ENCODE results near the gene SRRM3.
"Not testable (repeated sequence)": the region's sequence is repeated elsewhere in the genome, so short reads cannot be mapped to it uniquely, and the experiment has no call there.

The SRRM3 gene

DNA sequence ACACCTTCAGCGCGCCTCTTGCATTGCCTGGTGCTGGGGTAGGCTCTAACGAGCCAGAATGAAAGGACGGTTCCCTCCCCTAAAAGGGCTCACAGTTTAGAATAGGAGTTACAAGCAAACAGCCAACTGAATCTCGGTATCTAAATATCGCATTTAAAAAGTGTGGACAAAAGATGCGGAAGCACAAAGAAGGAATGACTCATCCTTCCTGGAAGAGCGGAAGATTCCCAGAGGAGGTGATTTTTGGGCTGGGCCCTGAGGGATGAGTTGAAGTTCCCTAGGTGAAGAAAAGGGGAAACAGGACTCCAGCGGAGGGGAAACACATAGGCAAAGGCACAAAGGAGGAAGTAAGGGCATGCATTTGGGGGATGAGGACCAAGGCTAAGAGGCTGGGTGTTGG lies 29.9 kb downstream of the SRRM3 start:
- no peak for DNase-seq

DNA sequence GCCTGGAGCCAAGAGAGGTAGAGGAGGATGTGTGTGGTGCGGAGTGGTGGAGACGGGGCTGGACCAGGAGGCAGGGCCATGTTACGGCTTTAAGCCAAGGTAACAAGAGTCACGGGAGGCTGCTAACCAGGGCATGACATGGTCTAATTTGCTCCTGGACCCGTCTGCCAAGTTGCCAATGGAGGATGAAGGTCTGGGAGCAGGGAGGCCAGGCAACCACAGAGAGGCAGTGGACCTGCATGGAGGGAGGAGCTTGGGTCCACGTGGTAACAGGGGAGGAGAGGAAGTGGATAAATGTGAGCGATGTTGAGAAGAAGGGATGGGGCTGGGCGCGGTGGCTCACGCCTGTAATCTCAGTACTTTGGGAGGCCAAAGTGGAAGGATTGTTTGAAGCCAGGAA lies 31.0 kb downstream of the SRRM3 start:
- no peak for DNase-seq

DNA sequence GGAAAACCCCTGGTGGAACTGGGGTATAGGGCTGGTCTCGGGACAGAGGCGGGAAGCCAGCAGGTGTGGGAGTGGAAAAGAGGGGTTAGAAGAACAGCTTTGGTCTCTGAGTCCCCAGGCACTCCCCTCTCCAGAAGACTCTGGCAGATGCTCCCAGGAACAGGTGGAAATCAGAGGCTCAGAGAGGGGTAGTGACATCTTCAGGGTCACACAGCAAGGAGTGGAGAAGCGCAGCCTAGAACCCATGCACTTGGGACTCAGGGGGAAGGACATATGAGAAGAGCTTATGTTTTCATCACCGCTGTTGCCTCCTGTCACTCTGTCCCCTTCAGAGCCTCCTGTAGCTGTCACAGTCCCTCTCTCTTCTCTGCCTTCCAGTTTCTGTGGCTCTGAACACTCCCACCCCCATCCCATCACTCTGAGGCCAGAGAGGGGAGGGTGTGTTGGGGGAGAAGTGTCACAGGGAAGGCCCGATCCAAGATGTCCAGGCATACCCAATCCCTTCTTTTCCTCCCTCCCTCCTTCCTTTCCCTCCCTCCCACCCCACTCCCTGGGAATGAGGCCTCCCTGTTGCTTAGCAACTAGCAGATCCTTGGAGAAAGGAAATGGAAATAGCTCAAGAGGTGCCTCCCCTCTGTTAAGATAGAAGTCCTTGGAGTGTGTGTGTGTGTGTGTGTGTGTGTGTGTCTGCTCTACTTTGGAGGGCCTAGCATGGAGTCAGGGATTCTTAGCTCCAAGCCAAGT lies 32.0 kb downstream of the SRRM3 start:
- DNase-seq, result no peak

DNA sequence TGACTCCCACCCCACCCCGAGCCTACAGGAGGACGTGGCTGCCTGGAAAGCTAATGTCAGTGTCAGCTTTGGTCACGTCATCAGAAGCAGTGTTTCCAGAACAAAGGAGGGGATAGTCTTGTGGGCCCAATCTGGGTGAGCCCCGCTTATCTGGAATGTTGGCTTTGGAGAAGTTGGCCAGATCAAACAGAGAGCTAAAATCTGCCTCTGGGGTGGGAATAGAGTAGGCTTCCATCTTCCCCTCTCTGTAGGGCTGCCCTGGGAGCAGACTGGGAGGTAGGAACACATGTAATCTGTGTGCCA lies 32.5 kb downstream of the SRRM3 start:
- no peak for DNase-seq

DNA sequence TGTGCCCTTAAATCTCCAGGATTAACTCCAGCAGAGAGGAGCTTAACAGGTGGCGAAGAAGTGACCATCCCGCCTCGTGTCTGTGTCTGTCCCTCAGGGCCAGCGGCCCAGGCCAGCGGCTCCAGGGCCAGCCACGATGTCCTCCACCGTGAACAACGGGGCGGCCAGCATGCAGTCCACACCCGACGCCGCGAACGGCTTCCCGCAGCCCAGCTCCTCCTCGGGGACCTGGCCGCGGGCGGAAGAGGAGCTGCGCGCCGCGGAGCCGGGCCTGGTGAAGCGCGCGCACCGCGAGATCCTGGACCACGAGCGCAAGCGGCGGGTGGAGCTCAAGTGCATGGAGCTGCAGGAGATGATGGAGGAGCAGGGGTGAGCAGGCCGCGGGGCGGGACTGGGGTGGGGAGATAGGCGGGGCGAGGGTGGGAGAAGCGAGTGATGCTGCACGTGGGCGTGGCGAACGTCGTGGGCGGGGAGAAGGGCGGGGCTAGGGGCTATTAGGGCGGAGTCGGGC lies 33.3 kb downstream of the SRRM3 start:
- DNase-seq, result peak; percentile 15 to 83 (median 62)

DNA sequence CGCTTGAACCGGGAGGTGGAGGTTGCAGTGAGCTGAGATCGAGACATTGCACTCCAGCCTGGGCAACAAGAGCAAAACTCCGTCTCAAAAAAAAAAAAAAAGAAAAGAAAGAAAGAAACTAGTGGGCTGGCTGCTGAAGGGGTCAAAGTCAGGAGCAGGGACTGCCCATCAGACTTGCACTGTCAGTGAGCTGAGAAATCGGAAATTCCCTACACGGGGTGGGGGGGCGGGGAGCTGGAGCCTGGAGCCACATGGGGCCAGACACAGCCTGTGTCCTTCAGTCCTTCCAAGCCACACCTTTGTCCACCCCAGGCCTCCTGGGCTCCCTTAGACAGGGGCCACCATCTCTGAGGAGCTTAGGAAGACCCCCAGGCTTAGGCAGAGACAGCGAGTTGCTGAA lies 34.5 kb downstream of the SRRM3 start:
- DNase-seq, result no peak

DNA sequence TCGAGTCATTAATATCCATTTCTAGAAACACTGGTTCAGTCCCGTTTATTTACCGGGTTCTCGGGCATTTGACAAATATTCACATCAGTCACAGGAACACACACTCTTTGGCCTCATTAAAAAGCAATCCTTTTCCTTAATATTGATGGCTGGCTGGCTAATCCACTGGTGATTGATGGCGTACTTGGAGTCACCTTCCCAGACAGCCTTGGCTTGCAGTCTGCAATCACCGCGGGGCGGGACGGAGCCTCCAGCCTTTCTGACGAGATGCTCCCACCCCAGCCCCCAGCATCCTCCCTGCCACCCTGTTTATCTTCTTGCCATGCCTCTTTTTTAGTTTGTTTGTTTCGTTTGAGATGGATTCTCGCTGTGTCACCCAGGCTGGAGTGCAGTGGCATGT lies 36.6 kb downstream of the SRRM3 start:
- no peak for DNase-seq

DNA sequence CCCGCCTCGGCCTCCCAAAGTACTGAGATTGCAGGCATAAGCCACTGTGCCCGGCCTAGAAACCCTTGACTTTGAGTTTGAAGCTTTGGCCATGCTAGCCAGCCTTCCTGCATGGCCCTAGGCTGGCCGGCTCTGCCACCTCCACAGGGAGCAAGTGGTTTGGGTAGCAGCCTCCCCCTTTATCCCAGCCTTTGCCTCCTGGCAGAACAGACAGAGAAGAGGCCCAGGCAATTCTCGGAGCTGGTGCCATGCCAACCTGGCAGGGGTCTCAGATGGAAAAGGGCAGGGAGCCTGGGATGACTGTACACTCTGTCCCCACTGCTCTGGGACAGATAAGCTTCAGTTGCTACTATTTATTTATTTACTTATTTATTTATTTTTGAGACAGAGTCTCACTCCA lies 39.4 kb downstream of the SRRM3 start:
- DNase-seq, result no peak

DNA sequence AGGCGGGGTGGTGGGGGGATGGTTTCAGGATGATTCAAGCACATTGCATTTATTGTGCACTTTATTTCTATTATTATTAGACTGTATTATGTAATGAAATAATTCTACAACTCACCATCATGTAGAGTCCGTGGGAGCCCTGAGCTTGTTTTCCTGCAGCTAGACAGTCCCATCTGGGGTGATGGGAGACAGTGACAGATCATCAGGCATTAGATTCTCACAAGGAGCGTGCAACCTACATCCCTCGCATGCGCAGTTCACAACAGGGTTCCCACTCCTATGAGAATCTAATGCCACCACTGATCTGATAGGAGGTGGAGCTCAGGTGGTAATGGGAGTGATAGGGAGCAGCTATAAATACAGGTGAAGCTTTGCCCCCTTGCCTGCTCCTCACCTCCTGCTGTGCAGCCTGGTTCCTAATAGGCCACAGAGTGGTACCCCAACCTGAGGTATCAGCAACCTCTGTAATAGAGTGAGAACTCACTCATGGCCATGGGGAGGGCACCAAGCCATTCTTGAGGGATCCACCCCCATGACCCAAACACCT lies 40.9 kb downstream of the SRRM3 start:
- DNase-seq, result not testable (repeated sequence)

DNA sequence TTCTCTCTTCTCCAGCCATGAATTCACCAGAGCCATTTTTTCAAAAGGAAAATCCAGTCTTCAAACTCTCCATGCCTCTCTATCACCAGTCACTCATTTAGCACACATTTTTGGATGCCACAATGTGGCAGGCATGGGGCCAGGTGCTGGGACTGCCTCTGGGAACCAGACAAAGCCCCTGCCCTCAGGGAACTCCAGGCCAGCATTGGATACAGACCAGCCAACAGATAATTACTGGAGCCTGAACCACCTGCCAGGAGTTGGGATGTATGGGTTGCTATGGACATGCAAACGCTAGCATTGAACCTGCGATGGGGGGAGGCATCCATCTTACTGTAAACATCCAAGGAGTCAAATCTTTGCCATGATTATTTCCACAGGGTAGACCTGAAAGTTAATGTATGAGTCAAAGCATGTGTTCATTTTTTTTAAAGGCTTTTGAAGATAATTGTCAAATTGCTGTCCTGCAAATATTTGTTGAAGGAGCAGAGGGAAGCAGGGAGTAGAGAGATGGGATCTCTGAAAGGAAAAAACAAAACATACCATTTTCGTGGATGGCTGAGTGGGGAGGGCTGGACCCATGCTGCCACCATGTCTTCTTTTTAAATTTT lies 43.2 kb downstream of the SRRM3 start:
- DNase-seq, result no peak

DNA sequence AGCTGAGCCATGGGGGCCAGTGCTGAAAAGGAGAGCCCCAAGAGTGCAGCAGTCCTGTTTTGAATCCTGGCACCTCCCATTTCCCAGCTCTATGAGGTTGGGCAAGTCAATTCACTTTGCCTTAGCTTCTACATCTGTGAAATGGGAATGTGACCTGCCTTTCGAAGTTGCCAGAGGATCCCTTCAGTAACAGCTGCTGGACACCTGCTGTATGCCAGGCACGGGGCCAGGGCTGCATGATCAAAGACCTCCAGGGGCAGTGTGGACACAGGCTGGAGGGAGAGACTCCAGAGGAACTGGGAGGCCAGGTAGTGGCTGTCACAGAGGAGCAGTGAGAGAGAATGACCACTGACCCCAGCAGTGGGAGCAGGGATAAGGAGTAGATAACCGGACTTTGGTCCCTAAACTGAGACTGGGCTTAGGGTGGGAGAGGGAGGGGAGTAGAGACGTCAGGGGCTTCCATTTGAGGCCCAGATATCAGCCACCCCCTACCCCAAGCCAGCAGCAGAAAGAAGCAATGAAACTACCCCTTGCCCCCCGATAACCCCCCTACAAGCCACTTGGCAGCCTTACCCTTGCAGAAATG lies 45.2 kb downstream of the SRRM3 start:
- no peak for DNase-seq

DNA sequence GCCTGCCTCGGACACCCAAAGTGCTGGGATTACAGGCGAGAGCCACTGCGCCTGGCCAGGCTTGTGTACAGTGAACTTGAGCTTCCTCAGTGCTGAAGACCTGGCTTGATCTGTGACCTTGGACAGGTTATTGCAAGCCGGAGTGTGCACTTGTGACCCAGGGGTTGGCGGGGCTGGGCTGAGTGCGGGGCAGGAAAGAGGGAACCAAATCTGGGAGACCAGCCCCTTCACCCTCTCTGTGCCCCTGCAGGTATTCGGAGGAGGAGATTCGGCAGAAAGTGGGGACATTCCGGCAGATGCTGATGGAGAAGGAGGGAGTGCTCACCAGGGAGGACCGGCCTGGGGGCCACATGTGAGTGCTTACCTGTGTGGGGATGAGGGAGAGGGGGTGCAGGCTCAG lies 46.2 kb downstream of the SRRM3 start:
- no peak for DNase-seq

DNA sequence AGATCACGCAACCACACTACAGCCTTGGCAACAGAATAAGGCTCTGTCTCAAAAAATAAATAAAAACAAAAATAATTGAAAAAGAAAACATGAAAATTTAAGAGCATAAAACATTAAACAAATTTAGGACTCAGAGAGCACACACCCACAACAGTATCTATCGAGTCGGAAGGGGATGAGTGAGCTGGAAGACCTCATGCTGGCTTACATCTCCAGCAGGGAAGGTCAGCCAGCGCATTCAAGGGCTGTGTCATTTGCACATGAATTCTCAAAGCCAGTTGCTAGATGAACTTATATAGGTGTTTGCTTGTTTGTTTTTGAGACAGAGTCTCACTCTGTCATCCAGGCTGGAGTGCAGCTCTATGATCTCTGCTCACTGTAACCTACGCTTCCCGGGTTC lies 50.3 kb downstream of the SRRM3 start:
- no peak for DNase-seq

DNA sequence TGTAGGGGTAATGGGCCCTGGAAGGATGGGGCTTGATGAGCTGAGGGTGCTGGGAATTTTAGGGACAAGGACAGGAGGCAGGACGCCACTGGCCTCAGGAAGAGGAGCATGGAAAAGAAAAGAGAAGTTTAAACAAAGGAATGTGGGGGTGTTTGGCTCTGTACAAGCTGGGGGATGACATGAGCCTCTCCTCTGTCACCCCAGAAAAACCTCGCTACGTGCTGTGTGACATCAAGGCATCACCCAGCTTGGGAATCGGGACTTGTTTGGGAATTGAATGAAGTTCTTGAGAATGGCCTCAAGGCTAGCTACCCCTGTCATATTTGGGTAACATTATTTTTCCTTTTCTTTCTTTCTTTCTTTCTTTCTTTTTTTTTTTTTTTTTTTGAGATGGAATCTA lies 53.1 kb downstream of the SRRM3 start:
- no peak for DNase-seq

DNA sequence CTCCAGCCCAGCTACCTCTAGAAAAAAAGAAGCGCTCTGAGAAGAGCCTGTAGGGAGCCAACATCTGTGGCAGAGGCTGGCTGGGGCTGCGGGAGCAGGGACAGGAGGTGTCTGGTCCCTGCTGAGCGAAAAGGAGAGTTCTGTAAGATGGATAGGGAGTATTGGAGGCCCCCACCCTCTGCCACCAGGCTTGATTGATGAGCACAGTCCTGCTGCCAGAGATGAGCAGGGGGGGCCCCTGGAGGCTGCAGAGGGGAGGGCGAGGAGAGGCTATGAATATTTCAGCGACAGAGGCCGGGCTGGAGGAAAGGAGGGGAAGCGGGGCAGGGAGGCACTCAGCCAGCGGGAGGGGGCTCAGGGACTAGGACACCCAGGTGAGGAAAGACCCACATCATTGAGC lies 56.3 kb downstream of the SRRM3 start:
- no peak for DNase-seq

DNA sequence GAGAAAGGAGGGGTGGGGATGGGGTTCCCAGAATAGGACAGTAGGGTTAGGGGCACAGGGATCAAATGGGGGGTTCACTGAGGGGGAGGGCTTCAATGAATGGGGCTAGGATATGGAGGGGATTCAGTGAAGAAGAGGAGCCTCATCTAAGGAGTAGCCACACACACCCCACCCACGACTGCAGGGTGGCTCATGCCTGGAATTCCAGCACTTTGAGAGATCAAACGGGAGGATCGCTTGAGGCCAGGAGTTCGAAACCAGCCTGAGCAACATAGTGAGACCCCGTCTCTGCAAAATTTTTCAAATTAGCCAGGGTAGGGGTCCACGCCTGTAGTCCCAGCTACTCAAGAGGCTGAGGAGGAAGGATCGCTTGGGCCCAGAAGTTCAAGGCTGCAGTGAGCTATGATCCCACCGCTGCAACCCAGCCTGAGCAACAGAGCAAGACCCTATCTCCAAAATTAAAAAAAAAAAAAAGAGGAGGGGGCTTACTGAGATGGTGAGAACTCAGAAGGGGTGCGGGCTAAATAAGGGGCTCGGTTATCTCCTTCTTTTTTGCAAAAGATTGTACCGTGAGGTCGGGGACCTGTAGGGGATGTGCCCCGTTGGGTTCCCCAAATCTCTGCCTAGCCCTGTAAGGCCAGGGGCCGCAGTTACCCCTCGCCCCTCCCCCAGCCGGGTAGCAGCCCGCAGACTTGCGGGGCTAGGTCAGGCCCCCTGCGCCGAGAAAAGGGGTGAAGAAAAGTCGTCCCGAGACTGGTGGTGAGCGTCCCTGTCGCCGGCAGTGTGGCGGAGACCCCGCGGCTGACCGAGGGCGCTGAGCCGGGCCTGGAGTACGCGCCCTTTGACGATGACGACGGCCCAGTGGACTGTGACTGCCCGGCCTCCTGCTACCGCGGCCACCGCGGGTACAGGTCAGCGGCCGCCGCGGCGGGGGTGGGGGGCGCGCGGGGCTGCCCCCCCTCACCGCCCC lies 57.7 kb downstream of the SRRM3 start:
- no peak for DNase-seq

DNA sequence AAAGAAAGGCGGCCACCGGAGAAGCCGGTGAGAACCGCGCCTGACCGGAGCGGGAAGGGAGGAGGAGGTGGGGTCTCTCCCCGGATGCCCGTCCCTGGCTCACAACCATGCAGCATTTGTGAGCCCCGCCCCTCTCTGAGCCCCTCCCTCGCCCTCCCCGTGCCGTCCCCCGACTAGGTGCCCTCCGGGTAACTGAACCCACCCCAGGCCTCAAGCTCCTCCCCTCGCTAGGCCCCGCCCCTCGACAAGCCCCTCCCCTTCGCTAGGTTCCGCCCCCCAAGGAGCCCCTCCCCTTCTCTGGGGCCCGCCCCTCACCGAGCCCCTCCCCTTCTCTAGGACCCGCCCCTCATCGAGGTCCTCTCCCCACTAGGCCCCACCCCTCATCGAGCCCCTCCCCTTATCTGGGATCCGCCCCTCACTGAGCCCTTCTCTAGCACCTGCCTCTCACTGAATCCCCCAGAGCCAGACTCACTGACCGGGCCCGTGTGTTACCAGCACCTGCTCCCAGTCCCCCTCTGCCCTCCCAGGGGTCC lies 58.5 kb downstream of the SRRM3 start:
- DNase-seq, result peak in 4 of 5 experiments; percentile 17 to 55 (median 32)

DNA sequence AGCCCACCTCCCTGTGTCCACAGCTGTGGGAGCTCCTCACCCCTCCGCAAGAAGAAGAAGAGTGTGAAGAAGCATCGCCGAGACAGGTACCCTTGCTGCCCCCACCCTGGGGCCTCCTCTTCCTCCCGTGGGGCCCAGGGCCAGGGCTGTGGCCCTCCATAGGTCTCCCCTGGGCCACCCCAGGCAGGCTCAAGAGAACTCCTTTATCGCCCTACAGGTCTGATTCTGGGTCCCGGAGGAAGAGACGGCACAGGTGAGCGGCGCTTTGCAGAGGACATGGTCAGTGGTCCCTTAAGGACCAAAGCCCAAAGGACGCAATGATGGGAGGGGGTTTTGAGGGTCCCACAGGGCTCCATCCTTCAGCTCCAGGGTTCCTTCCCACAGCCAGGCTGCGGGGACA lies 59.6 kb downstream of the SRRM3 start:
- no peak for DNase-seq

DNA sequence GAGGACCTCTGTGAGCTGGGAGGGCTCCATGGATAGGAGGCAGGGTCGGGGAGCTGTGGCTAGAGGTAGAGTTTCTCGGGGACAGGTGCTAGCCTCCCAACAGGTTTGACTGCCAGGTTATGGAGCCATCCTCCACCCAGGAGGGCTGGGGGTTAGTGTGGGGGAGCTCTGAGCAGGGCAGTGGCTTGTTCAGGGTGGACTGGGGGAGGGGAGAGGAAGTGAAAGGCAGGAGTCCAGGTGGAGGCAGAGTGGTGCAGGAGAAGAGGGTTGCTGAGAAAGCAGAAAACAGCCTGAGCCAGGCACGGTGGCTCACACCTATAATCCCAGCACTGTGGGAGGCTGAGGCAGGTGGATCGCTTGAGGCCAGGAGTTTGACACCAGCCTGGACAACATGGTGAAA lies 60.2 kb downstream of the SRRM3 start:
- no peak for DNase-seq

DNA sequence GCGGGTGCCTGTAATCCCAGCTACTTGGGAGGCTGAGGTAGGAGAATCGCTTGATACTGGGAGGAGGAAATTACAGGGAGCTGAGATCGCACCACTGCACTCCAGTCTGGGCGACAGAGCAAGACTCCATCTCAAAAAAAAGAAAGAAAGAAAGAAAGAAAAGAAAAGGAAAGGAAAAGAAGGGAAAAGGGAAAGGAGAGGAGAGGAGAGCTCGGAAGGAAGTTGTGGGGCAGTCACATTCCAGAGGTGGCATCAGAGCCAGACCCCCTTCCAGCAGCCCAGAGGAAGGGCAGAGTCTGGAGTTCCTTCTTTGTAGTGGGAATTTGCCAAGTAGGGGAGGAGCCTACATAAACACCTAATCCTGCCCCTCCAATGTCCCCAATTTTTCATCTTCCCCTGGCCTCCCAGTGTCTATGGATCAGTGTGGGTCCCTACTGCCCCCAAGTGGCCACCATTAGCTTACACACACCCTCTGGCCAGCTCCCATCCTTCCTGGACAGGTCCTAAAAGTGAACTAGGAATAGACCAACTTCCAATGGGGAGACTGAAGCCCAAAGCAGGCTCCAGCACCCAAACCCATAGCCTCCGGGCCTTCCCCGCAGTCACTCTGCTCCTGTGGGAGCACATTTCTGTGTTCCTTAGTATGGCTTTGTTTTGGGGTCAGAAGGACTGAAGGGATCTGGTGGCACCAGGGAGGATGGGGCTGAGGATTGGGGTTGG lies 61.1 kb downstream of the SRRM3 start:
- no peak for DNase-seq

DNA sequence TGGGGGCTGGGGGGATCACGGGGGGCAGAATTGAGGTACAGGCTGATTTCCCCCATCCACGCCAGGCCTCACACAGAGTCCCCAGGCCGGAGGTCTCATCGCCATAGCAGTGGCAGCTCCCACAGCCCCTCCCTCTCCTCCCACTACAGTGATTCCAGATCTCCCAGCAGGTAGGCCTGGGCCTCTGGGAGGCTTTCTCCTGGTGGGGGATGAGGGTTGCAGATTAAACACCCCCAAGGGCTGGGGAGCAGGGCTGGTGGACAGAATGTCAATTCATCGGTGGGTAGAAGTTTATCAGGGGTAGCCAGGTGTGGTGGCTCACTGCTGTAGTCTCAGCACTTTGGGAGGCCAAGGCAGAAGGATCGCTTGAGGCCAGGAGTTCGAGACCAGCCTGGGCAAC lies 63.6 kb downstream of the SRRM3 start:
- no peak for DNase-seq

Data from T-helper 2 cell (primary cell).